Heart left ventricle (tissue), 13 donors: Measurements from ENCODE around the gene PCGF3.

Experiments
- POLR2A ChIP-seq, 2 donors: fragments of 450-650 bp; IDR thresholded peaks; one replicate each; pipeline ENCODE4 v1.6.1; 2017; ENCODE audit warnings: antibody characterized with exemption in 2 of 2, mild to moderate bottlenecking in 2 of 2, moderate library complexity in 2 of 2
- TF ChIP-seq, protein P1 (sequence below), 12 donors: fragments of 200-600 bp; sonication (generic) in 4 of 12; IDR thresholded peaks; one replicate each; pipeline versions ENCODE4 v1.5.0 to v1.8.0; 2018 to 2022; ENCODE audit warnings: antibody characterized with exemption in 12 of 12, mild to moderate bottlenecking in 5 of 12
- donor health status: ischemic (EF 13 %, LVEDD 7.1; RV severe dilation, severe dysfunction).
- donor health status: DM: no; HTN: yes; CAD: no.
- donor health status: DM: no; HTN: no; CAD: no.
- donor health status: ischemic (EF 25% LVEDD 6.9; RV normal size, moderate dysfunction).
- donor health status: ischemic (EF 25% LVEDD 5.7; RV mildly dilated, moderate dysfunction).
- donor health status: ischemic (EF 35%, LVEDD 5.7; RV mildly dilated, moderate dysfunction).
- donor health status: nonischemic (EF 11% LVEDD 7.7; RV severe dilation, severe dysfunction).
- donor health status: DM: yes; HTN: yes; CAD: no.
- donor health status: PGD.
- donor health status: ischemic (EF 29% LVEDD 5.4; RV normal size, mild dysfunction).
- donor health status: nonischemic (EF 23%, LVEDD 6.1; RV moderate dilation, normal function).

DNA sequence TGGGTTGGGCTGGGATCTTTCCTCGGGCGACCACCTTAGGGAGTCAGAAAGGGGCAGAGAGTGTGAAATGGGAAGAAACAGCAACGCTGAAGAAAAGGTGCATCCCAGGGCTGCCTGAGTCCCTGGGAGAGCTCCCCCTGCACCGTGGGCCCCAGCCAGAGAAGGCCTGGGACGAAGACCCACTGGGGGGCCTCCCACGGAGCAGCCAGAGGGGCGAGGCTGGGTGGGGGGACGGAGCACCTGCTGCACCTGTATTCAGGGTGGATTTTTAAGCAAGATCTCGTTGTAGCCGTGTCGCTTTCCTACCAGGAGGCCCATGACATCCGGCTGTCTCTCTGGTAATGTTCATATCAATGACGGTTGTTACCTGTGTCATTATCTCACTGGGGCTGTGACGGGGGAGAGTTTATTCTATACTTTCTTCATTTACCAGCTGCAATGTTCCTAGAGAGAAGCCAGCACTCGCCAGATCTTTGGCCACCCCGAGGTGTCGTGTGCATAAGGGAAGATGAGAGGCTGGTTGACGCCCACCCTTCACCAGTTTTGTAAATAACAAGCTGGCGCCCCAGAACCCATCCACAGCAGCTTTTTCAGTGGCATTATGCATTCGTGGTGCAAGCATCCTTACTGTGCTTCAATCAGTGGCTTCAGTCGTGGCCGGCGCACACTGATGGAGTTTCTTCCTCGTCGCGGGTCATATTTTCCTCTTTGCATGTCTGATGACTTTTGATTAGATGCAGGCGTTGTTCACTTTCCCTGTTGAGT, 5.6 kb upstream of the PCGF3 start:
- TF ChIP-seq POLR2A (IDR thresholded peaks at IDR 0.05) = no peak
- TF ChIP-seq, protein P1, sequence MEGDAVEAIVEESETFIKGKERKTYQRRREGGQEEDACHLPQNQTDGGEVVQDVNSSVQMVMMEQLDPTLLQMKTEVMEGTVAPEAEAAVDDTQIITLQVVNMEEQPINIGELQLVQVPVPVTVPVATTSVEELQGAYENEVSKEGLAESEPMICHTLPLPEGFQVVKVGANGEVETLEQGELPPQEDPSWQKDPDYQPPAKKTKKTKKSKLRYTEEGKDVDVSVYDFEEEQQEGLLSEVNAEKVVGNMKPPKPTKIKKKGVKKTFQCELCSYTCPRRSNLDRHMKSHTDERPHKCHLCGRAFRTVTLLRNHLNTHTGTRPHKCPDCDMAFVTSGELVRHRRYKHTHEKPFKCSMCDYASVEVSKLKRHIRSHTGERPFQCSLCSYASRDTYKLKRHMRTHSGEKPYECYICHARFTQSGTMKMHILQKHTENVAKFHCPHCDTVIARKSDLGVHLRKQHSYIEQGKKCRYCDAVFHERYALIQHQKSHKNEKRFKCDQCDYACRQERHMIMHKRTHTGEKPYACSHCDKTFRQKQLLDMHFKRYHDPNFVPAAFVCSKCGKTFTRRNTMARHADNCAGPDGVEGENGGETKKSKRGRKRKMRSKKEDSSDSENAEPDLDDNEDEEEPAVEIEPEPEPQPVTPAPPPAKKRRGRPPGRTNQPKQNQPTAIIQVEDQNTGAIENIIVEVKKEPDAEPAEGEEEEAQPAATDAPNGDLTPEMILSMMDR (IDR thresholded peaks at IDR 0.05) = no peak
